Measurements from ENCODE around the gene TSPYL2.

The TSPYL2 gene

GRCh38 chrX:53126377-53126776 lies 44.2 kb downstream of the TSPYL2 start:
- DNase-seq = no peak

- DNase-seq = no peak
These were observed 46.1 kb downstream of the TSPYL2 start for GRCh38 chrX:53128097-53128749.

GRCh38 chrX:53133400-53133799 lies 51.2 kb downstream of the TSPYL2 start:
- DNase-seq = no peak

GRCh38 chrX:53135581-53135980 lies 53.4 kb downstream of the TSPYL2 start:
- no peak for DNase-seq

Data from activated CD4-positive, alpha-beta T cell treated with anti-CD3 and anti-CD28 coated beads for 4 hours (primary cell).